ENCODE data around the gene XRCC5. TPM values are rescaled to one million over a fixed set of nuclear protein-coding genes. Genes with fewer than 3 reads are reported as not detected.

The XRCC5 gene
- total RNA-seq, 1 donor from 2014 or later: 284 TPM

DNA sequence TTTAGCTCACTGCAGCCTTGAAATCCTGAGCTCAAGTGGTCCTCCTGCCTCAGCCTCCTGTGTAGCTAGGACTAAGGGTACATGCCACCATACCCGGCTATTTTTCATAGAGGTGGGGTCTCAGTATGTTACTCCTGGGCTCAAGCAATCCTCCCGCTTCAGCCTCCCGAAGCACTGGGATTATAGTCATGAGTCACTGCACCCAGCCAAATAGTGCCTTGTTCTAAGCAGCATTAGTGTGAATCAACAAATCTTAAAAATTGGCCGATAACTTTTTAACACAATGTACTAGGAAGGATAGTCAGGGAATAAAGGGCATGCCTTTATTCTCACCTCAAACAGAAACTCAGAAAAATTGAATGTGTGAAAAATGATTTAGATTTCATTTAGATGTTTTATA, 51.6 kb downstream of the XRCC5 start:
- Histone ChIP-seq H3K4me3 (ENCODE audit: low read depth, low read length) (no peak overlapping the region), H3K27me3 (ENCODE audit: control insufficient read depth, insufficient read depth, low read length) (no peaks in the 10 kb centered on the region), H3K36me3 (ENCODE audit: control insufficient read depth, insufficient read depth, low read length) (peaks cover 1% of the 10 kb centered on the region)
- TF ChIP-seq, protein P1, sequence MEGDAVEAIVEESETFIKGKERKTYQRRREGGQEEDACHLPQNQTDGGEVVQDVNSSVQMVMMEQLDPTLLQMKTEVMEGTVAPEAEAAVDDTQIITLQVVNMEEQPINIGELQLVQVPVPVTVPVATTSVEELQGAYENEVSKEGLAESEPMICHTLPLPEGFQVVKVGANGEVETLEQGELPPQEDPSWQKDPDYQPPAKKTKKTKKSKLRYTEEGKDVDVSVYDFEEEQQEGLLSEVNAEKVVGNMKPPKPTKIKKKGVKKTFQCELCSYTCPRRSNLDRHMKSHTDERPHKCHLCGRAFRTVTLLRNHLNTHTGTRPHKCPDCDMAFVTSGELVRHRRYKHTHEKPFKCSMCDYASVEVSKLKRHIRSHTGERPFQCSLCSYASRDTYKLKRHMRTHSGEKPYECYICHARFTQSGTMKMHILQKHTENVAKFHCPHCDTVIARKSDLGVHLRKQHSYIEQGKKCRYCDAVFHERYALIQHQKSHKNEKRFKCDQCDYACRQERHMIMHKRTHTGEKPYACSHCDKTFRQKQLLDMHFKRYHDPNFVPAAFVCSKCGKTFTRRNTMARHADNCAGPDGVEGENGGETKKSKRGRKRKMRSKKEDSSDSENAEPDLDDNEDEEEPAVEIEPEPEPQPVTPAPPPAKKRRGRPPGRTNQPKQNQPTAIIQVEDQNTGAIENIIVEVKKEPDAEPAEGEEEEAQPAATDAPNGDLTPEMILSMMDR (IDR thresholded peaks at IDR 0.05; ENCODE audit: insufficient read depth, low read length, poor library complexity, severe bottlenecking): no peak
- no peak for DNase-seq (ENCODE audit: low read depth)

DNA sequence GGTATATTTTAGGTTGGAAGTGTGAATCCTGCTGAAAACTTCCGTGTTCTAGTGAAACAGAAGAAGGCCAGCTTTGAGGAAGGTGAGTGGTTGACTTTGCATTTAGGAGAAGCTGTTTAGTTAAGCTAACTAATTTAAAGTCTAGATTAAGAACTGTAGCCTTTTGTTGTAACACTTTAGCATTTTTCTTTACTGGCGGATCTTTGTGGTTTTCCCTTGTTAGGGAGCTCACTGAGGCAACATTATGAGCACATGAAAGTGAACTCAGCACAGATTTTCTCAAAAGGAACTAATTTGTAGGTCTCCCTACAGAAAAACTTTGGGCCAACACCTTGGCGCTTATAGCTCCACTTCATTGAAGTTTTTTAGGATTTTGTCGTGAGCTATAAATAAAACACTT, 52.8 kb downstream of the XRCC5 start:
- Histone ChIP-seq H3K4me3 (ENCODE audit: low read depth, low read length) (no peak overlapping the region), H3K27me3 (ENCODE audit: control insufficient read depth, insufficient read depth, low read length) (no peaks in the 10 kb centered on the region), H3K36me3 (ENCODE audit: control insufficient read depth, insufficient read depth, low read length) (peaks cover 1% of the 10 kb centered on the region)
- TF ChIP-seq, protein P1 (IDR thresholded peaks at IDR 0.05; ENCODE audit: insufficient read depth, low read length, poor library complexity, severe bottlenecking): no peak
- no peak for DNase-seq (ENCODE audit: low read depth)

DNA sequence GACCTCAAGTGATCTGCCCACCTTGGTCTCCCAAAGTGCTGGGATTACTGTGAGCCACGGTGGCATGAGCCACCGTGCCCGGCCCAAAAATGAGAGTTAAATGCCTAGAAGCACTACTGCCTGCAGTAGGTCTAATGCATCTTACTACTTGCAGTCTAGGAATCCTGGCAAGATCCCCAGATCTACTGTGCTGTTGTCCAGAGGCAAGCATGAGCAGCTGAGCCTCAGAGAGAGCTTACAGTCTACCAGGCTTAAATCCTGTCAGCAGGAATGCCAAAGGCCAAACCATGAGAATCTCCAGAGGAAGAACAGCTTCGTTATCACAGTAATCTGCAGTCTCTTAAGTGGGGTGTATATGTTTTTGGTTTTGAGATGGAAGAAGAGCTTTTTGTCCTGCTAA, 54.4 kb downstream of the XRCC5 start:
- DNase-seq (ENCODE audit: low read depth): no peak
- Histone ChIP-seq H3K4me3 (ENCODE audit: low read depth, low read length) (no peak overlapping the region), H3K27me3 (ENCODE audit: control insufficient read depth, insufficient read depth, low read length) (no peaks in the 10 kb centered on the region), H3K36me3 (ENCODE audit: control insufficient read depth, insufficient read depth, low read length) (peaks cover 1% of the 10 kb centered on the region)
- TF ChIP-seq, protein P1 (IDR thresholded peaks at IDR 0.05; ENCODE audit: insufficient read depth, low read length, poor library complexity, severe bottlenecking): no peak

DNA sequence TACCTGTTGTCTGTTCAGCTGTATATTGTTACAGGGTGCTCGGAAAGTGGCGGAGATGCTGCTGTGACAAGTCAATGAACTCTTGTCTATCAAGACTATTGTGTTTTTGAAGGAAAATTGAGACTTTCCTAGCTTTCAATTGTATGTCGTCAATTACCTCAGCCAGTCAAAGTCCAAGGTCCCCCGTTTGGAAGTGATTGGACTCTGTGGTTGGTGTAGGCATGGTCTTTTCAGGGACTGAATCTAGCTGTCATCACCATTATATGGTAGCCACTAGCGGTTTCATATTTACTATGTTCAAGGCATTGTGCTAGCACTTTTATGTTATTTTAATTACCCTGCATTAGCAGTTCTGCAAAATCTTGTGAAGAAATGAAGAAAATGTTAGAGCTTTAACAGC, 54.9 kb downstream of the XRCC5 start:
- H3K27me3 ChIP-seq (ENCODE audit: control insufficient read depth, insufficient read depth, low read length): no peaks in the 10 kb centered on the region
- TF ChIP-seq, protein P1 (IDR thresholded peaks at IDR 0.05; ENCODE audit: insufficient read depth, low read length, poor library complexity, severe bottlenecking): no peak
- peaks cover 1% of the 10 kb centered on the region for H3K36me3 ChIP-seq (ENCODE audit: control insufficient read depth, insufficient read depth, low read length)
- H3K4me3 ChIP-seq (ENCODE audit: low read depth, low read length): no peak overlapping the region
- no peak for DNase-seq (ENCODE audit: low read depth)

DNA sequence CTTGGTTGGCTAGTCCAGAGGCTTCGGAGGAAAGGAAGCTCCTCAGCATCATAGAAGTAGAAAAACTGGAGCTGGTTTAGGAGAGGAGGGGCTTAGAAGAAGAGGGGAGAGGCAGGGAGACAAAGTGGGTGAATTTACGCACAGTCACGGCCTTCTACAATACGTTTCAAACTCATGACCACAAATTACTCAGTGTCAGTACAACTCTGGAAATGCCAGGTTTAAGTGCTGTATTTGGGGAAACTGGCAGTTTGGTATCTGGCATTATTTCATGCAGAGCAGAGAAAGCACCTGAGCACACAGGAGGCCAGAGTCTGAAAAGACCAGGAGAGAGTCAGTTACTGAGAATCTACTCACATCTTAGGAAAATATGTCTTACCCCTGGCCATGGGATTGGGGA, 55.4 kb downstream of the XRCC5 start:
- Histone ChIP-seq H3K36me3 (ENCODE audit: control insufficient read depth, insufficient read depth, low read length) (peaks cover 1% of the 10 kb centered on the region), H3K4me3 (ENCODE audit: low read depth, low read length) (no peak overlapping the region), H3K27me3 (ENCODE audit: control insufficient read depth, insufficient read depth, low read length) (no peaks in the 10 kb centered on the region)
- TF ChIP-seq, protein P1 (IDR thresholded peaks at IDR 0.05; ENCODE audit: insufficient read depth, low read length, poor library complexity, severe bottlenecking): no peak
- no peak for DNase-seq (ENCODE audit: low read depth)

DNA sequence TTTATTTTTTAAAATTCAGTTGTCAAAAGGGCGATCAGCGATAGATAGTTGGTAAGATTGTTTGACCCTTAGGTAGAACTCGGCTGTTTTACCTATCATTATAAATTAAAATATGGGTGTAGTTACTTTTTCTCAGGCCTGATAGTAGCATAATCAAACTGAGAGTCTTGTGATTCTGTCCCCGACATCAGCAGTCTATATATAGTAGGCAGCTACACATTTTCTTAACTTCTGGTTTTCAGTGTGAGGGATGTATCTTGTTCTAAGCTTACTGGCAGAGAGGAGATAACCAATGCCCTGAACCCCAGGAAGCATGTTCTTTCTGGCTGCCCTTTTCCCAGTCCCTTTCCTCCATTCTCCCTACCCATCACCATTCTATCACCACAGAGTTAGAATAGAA, 56.6 kb downstream of the XRCC5 start:
- DNase-seq (ENCODE audit: low read depth): no peak
- TF ChIP-seq, protein P1 (IDR thresholded peaks at IDR 0.05; ENCODE audit: insufficient read depth, low read length, poor library complexity, severe bottlenecking): no peak
- Histone ChIP-seq H3K4me3 (ENCODE audit: low read depth, low read length) (no peak overlapping the region), H3K27me3 (ENCODE audit: control insufficient read depth, insufficient read depth, low read length) (no peaks in the 10 kb centered on the region), H3K36me3 (ENCODE audit: control insufficient read depth, insufficient read depth, low read length) (peaks cover 1% of the 10 kb centered on the region)
